Mesendoderm (in vitro differentiated cells): ENCODE results near the gene CAMTA1.

Source experiments
- DNase-seq: peaks from one replicate; pipeline ENCODE4 v3.0.0; 2013
- H2AK5ac ChIP-seq: 2 replicates; pipeline ENCODE4 v1.6.1; 2013; ENCODE audit warnings: low read length, inconsistent platforms
- H2BK120ac ChIP-seq: 2 replicates; pipeline ENCODE4 v1.6.1; 2013; ENCODE audit warnings: low read depth, mild to moderate bottlenecking, low read length, moderate library complexity, mixed read lengths
- H2BK15ac ChIP-seq: replicated peaks from 2 replicates; pipeline ENCODE4 v1.6.1; 2013; ENCODE audit warnings: low read depth, mild to moderate bottlenecking, moderate library complexity
- H2BK5ac ChIP-seq: 2 replicates; pipeline ENCODE4 v1.6.1; 2013; ENCODE audit warnings: low read length, inconsistent platforms
- H3K18ac ChIP-seq: 2 replicates; pipeline ENCODE4 v1.6.1; 2013; ENCODE audit warnings: mild to moderate bottlenecking, low read length, mixed read lengths
- H3K23ac ChIP-seq: one replicate; pipeline ENCODE4 v1.6.1; 2013; ENCODE audit warnings: low read length
- H3K27ac ChIP-seq: 2 replicates; pipeline ENCODE4 v1.5.1; 2013; ENCODE audit warnings: low read depth, mild to moderate bottlenecking, inconsistent platforms, low read length, moderate library complexity
- H3K27me3 ChIP-seq: 2 replicates; pipeline ENCODE4 v1.6.1; 2013; ENCODE audit warnings: low read length, control low read depth, mild to moderate bottlenecking, inconsistent platforms; ENCODE audit not compliant: insufficient read depth, poor library complexity
- H3K36me3 ChIP-seq: 2 replicates; pipeline ENCODE4 v1.6.1; 2013; ENCODE audit warnings: low read length, inconsistent platforms; ENCODE audit not compliant: control insufficient read depth, insufficient read depth
- H3K4ac ChIP-seq: one replicate; pipeline ENCODE4 v1.6.1; 2013; ENCODE audit warnings: low read depth, mild to moderate bottlenecking, low read length, moderate library complexity
- H3K4me1 ChIP-seq: 2 replicates; pipeline ENCODE4 v1.6.1; 2013; ENCODE audit warnings: low read depth, low read length, inconsistent platforms; ENCODE audit not compliant: control insufficient read depth
- H3K4me2 ChIP-seq: 2 replicates; pipeline ENCODE4 v1.6.1; 2013; ENCODE audit warnings: low read length
- H3K4me3 ChIP-seq: 2 replicates; pipeline ENCODE4 v1.5.1; 2013; ENCODE audit warnings: mild to moderate bottlenecking, low read length
- H3K56ac ChIP-seq: one replicate; pipeline ENCODE4 v1.6.1; 2013; ENCODE audit warnings: low read length
- H3K79me1 ChIP-seq: 2 replicates; pipeline ENCODE4 v1.6.1; 2013; ENCODE audit warnings: low read length, inconsistent platforms
- H3K79me2 ChIP-seq: 2 replicates; pipeline ENCODE4 v1.6.1; 2013; ENCODE audit warnings: mild to moderate bottlenecking, low read length; ENCODE audit not compliant: control insufficient read depth, insufficient read depth
- H3K9ac ChIP-seq: 2 replicates; pipeline ENCODE4 v1.6.1; 2013; ENCODE audit warnings: low read length, inconsistent platforms
- H4K5ac ChIP-seq: one replicate; pipeline ENCODE4 v1.6.1; 2013; ENCODE audit warnings: low read length
- H4K8ac ChIP-seq: one replicate; pipeline ENCODE4 v1.6.1; 2013; ENCODE audit warnings: low read depth, mild to moderate bottlenecking, control low read depth, low read length, moderate library complexity
- WGBS: extraction: QIAGEN DNeasy Blood & Tissue Kit; methylation state at CpG from one replicate; pipeline ENCODE4 v1.1.7; 2013; ENCODE audit warnings: low lambda C conversion rate, missing lambda C conversion rate; ENCODE audit not compliant: insufficient coverage; ENCODE audit errors: extremely low coverage; 5-methylcytosine and 5-hydroxymethylcytosine counted together

CAMTA1 gene

DNA sequence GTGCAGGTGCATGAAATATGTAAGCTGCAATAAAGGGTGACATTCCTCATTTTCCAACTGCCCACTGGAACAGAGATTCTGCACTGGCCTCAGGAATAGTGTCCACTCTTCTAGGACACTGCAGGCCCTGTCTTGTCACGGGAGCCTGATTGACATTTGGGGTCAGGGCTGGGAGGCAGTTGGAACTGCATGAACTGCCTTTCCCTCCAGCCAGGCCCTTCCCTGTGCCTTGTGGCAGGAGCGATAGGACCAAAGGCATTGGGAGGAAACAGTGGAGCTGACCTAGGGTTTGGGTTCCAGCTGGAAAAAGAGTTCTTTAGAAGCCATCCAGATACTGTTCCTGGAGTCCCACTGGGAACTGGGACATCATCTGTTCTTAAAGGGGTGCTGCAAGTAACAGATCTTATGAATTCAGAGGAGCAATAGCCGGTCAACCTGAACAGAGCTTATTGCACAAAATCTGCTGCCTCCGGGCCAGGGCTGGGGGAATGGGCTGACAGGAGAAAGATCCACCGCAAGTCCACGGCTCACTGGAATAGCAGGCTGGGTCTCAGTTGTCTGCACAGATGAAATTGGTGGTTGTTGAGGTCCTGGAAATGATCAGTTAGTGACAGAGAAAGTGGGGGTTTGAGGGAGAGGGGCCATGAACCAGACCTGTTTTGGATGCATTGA is 451.7 kb downstream of the CAMTA1 start:
- H3K18ac ChIP-seq = no peak overlapping the region
- no peak overlapping the region for H3K56ac ChIP-seq
- no peak overlapping the region for H3K9ac ChIP-seq
- H4K8ac ChIP-seq = no peak overlapping the region
- H3K27ac ChIP-seq = no peak overlapping the region
- no peaks in the 10 kb centered on the region for H3K79me1 ChIP-seq
- H2BK15ac ChIP-seq = no peak overlapping the region
- H3K4ac ChIP-seq = no peak overlapping the region
- no peak overlapping the region for H2BK5ac ChIP-seq
- no peak overlapping the region for H3K4me3 ChIP-seq
- no peaks in the 10 kb centered on the region for H3K4me1 ChIP-seq
- no peak overlapping the region for H2AK5ac ChIP-seq
- H3K36me3 ChIP-seq = no peaks in the 10 kb centered on the region
- no peak overlapping the region for H3K4me2 ChIP-seq
- no peak overlapping the region for H4K5ac ChIP-seq
- H3K23ac ChIP-seq = no peak overlapping the region
- H2BK120ac ChIP-seq = no peak overlapping the region
- no CpG with 5 or more reads among the region's 6 CpGs for WGBS
- no peak for DNase-seq
- H3K27me3 ChIP-seq = no peaks in the 10 kb centered on the region
- no peaks in the 10 kb centered on the region for H3K79me2 ChIP-seq

DNA sequence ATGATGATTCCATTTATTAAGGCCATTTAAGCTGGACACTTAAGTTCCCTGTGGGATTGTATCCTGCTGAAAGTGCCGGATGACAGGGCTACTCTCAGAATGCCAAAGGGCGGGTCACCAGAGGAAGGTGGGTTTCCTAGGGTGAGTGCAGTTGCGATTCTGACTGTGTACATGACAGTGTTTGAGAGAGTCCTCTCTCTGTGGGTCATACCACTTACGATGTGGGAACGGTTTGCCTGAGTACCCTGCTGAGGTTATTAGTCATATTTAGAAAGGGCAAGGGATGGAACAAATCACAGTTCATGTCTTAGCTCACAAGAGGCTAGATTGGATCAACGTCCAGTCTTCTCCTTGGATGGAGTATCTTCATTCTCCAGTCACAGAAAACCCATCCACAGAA is 461.9 kb downstream of the CAMTA1 start:
- Histone ChIP-seq H3K36me3 (no peaks in the 10 kb centered on the region), H2AK5ac (no peak overlapping the region), H3K4ac (no peak overlapping the region), H3K4me3 (no peak overlapping the region), H2BK5ac (no peak overlapping the region), H3K4me1 (no peaks in the 10 kb centered on the region), H3K27ac (no peak overlapping the region), H2BK120ac (no peak overlapping the region), H4K8ac (no peak overlapping the region), H3K56ac (no peak overlapping the region), H3K23ac (no peak overlapping the region), H3K79me2 (no peaks in the 10 kb centered on the region), H3K18ac (no peak overlapping the region), H2BK15ac (no peak overlapping the region), H4K5ac (no peak overlapping the region), H3K9ac (no peak overlapping the region), H3K27me3 (no peaks in the 10 kb centered on the region), H3K79me1 (no peaks in the 10 kb centered on the region), H3K4me2 (no peak overlapping the region)
- WGBS = no CpG with 5 or more reads among the region's 6 CpGs
- no peak for DNase-seq

DNA sequence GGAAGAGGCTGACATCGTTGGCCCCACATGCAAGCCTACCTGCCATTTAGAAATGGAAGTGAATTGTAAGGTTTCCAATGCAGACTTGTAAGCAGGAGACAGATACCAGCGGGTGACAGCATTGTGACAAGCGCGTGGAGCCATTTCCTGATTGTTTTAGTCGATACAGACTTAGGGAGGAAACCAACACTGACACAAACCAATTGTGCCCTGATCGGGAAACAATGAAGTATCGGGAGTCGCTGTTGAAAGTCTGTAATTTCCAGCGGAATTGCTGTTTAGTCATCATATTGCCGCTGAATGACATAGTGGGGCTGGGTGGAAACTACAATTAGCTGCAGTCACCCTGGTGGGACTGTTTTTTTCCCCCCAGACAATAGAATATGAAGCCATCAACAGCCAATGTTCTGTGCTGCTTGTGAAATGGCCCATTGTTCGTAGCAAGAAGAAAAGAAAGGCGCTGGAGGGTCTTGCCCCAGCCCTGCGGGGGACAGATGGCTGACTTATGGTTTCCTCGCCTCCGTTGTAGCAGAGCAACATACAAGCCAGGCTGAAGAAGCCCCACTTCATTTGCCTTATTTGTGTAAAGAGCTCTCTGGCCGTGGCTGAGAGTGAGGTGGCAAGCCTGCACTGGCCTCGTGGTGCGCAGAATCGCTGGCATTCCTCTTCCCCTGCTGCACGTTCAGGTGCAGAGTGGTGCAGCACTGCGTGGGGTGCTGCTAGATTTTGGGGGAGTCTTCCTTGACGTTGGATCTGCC is 462.7 kb downstream of the CAMTA1 start:
- Histone ChIP-seq H3K27me3 (no peaks in the 10 kb centered on the region), H3K23ac (no peak overlapping the region), H3K56ac (no peak overlapping the region), H3K36me3 (no peaks in the 10 kb centered on the region), H4K5ac (no peak overlapping the region), H2BK120ac (no peak overlapping the region), H3K4me3 (no peak overlapping the region), H3K27ac (no peak overlapping the region), H3K79me2 (no peaks in the 10 kb centered on the region), H3K4me2 (no peak overlapping the region), H3K4me1 (no peaks in the 10 kb centered on the region), H4K8ac (no peak overlapping the region), H3K18ac (no peak overlapping the region), H2BK5ac (no peak overlapping the region), H2BK15ac (no peak overlapping the region), H3K9ac (no peak overlapping the region), H3K4ac (no peak overlapping the region), H2AK5ac (no peak overlapping the region), H3K79me1 (no peaks in the 10 kb centered on the region)
- WGBS = no CpG with 5 or more reads among the region's 22 CpGs
- DNase-seq = no peak

DNA sequence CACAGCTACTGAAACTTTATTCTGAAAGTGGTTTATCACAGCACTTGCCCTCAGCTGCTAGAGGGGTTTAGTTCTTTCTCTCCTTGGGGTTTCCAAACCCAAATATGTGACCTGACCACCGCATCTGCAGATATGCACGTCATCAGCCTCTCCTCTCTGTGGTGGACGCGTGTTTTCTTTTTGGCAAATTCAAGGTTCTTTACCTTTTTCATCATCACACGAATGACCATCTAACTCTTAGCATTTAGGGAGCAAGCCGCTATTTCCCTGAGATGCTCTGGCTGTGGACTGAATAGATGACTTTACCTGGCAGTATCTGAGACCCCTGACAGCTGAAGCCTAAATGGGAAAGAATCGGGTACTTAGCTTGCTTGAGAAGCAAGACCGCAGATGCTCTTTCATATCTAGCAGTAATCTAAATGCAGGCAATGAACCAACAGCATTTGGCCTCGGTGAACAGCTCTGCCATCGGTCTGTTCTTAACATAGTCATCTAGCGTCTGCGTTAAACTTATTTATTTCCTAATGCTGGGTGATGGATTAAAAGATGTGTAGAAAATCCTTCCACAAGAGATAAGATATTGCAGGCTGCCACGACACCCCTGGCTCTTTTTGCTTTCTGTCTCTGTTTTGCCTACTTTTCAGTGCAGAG is 463.4 kb downstream of the CAMTA1 start:
- Histone ChIP-seq H3K18ac (no peak overlapping the region), H3K23ac (no peak overlapping the region), H3K4me1 (no peaks in the 10 kb centered on the region), H3K79me2 (no peaks in the 10 kb centered on the region), H2AK5ac (no peak overlapping the region), H3K56ac (no peak overlapping the region), H2BK120ac (no peak overlapping the region), H4K5ac (no peak overlapping the region), H3K4me3 (no peak overlapping the region), H4K8ac (no peak overlapping the region), H3K36me3 (no peaks in the 10 kb centered on the region), H2BK5ac (no peak overlapping the region), H3K4me2 (no peak overlapping the region), H3K4ac (no peak overlapping the region), H3K9ac (no peak overlapping the region), H3K27me3 (no peaks in the 10 kb centered on the region), H3K27ac (no peak overlapping the region), H3K79me1 (no peaks in the 10 kb centered on the region), H2BK15ac (no peak overlapping the region)
- no peak for DNase-seq
- no CpG with 5 or more reads among the region's 13 CpGs for WGBS

DNA sequence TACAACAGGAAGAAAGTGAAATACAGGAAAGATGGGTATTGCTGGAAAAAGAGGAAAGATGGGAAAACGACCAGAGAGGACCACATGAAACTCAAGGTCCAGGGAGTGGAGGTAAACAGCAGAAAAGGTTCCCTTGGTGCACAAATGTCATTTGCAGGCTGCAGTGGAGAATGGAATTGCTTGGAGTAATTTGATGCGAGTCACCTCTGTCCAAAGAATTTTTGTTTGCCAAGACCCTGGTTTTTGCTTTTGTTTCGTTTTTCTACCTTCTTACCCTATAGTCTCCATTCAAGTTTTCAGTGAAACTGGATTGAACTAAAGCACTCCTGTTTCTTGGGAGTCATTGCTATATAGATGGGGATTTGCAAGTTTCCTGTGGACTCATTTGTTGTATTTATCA is 464.3 kb downstream of the CAMTA1 start:
- H3K36me3 ChIP-seq = no peaks in the 10 kb centered on the region
- H2BK15ac ChIP-seq = no peak overlapping the region
- no peaks in the 10 kb centered on the region for H3K4me1 ChIP-seq
- H3K23ac ChIP-seq = no peak overlapping the region
- no peak overlapping the region for H3K4me2 ChIP-seq
- no CpG with 5 or more reads among the region's 3 CpGs for whole genome bisulfite sequencing
- no peak overlapping the region for H3K9ac ChIP-seq
- no peak overlapping the region for H3K18ac ChIP-seq
- DNase-seq = no peak
- no peak overlapping the region for H2AK5ac ChIP-seq
- H3K79me1 ChIP-seq = no peaks in the 10 kb centered on the region
- no peak overlapping the region for H3K56ac ChIP-seq
- H3K27me3 ChIP-seq = no peaks in the 10 kb centered on the region
- no peak overlapping the region for H4K8ac ChIP-seq
- H3K4me3 ChIP-seq = no peak overlapping the region
- no peak overlapping the region for H2BK5ac ChIP-seq
- no peak overlapping the region for H3K4ac ChIP-seq
- H3K79me2 ChIP-seq = no peaks in the 10 kb centered on the region
- no peak overlapping the region for H2BK120ac ChIP-seq
- H4K5ac ChIP-seq = no peak overlapping the region
- no peak overlapping the region for H3K27ac ChIP-seq
